Uterus (tissue), 2 donors: Measurements from ENCODE around the gene MAPKAPK3.

Experiments used
- POLR2A ChIP-seq, 2 donors: fragments of 450-650 bp; IDR thresholded peaks; one replicate each; pipeline ENCODE4 v1.6.1; 2016; ENCODE audit warnings: antibody characterized with exemption in 2 of 2, mild to moderate bottlenecking in 1 of 2, moderate library complexity in 1 of 2
- TF ChIP-seq, protein P1 (sequence below), 4 experiments: fragments of 200-600 bp in 2 of 4; fragments of 450-650 bp in 2 of 4; sonication (generic) in 2 of 4; IDR thresholded peaks; one replicate each; pipeline ENCODE4 v1.5.1; 2016 to 2019; ENCODE audit warnings: antibody characterized with exemption in 4 of 4, mild to moderate bottlenecking in 2 of 4, moderate library complexity in 1 of 4

DNA sequence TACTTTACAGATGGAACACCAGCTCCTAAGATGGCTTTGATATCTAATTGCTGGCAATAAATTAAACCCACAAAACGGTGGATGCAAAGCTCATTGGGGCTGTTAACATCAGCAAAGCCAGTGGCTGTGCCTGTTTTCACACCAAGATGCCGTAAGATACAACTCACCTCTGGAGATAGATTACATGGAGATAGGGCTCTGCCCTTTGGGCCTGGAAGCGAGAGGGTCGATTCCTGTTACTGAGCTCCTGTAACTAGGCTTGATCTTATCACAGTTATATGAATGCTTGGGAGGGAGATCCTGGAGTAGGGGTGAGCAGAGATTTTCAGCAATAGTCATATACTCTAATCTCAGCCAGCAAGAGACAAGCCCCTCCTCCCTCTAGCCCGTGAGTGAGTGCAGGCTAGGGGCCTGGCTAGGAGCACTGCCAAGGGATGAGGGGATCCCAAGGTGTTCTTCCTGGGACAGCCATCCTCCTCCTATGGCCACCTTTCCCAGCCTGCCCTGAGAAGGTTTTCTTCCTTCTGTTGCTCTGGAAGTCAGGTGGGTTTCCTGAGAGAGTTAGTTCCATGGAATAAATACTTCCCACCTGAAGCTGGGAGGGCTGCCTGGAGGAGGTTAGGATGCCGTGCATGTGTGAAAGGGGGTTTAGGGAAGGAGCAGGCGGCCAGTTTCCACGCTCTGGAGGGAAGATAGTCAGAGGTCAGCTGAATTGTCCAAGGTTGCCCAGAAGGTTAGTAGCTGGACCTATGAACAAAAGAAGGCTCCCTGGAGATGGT lies 39.7 kb downstream of the MAPKAPK3 start:
- TF ChIP-seq, protein P1, sequence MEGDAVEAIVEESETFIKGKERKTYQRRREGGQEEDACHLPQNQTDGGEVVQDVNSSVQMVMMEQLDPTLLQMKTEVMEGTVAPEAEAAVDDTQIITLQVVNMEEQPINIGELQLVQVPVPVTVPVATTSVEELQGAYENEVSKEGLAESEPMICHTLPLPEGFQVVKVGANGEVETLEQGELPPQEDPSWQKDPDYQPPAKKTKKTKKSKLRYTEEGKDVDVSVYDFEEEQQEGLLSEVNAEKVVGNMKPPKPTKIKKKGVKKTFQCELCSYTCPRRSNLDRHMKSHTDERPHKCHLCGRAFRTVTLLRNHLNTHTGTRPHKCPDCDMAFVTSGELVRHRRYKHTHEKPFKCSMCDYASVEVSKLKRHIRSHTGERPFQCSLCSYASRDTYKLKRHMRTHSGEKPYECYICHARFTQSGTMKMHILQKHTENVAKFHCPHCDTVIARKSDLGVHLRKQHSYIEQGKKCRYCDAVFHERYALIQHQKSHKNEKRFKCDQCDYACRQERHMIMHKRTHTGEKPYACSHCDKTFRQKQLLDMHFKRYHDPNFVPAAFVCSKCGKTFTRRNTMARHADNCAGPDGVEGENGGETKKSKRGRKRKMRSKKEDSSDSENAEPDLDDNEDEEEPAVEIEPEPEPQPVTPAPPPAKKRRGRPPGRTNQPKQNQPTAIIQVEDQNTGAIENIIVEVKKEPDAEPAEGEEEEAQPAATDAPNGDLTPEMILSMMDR (IDR thresholded peaks at IDR 0.05): no peak
- TF ChIP-seq POLR2A (IDR thresholded peaks at IDR 0.05): no peak
